ENCODE data around the gene MYPOP. TPM values are rescaled to one million over a fixed set of nuclear protein-coding genes. Genes with fewer than 3 reads are reported as not detected.

The MYPOP gene
- total and polyA plus RNA-seq, 2 of the 13 experiments (the other 11 are each of a cell fraction or from before 2014, with no cell fraction given), result 2.3 to 2.7 TPM

- no peak for TF ChIP-seq ZNF407 (CRISPR knock-in tag; IDR thresholded peaks at IDR 0.05; ENCODE audit: not compliant biosample characterization)
- peak; percentile 81; the same call in 1 of the 2 replicates for TF ChIP-seq FOXK1 (CRISPR knock-in tag; IDR thresholded peaks at IDR 0.05; ENCODE audit: borderline replicate concordance, low read depth)
- TF ChIP-seq FOXA1 (IDR thresholded peaks at IDR 0.05), result no peak
- no peak for TF ChIP-seq FOXA1 (CRISPR knock-in tag; IDR thresholded peaks at IDR 0.05)
- TF ChIP-seq ZNF776 (CRISPR knock-in tag; IDR thresholded peaks at IDR 0.05), result peak; percentile 88
- no peak for TF ChIP-seq ZNF432 (CRISPR knock-in tag; IDR thresholded peaks at IDR 0.05; ENCODE audit: borderline replicate concordance)
- TF ChIP-seq MNT (IDR thresholded peaks at IDR 0.05), result peak; percentile 66
- TF ChIP-seq BCLAF1 (IDR thresholded peaks at IDR 0.05), result no peak
- TF ChIP-seq CERS6 (CRISPR knock-in tag; IDR thresholded peaks at IDR 0.05), result no peak
- peak; percentile 80 for TF ChIP-seq ZNF883 (CRISPR knock-in tag; IDR thresholded peaks at IDR 0.05; ENCODE audit: not compliant biosample characterization)
- no peak for TF ChIP-seq NFIC (IDR thresholded peaks at IDR 0.05; ENCODE audit: low read length)
- no peak; the same call in 1 of the 2 replicates for TF ChIP-seq ZNF160 (CRISPR knock-in tag; IDR thresholded peaks at IDR 0.05)
- 0 out of 2 replicates have a peak, but pooled peaks have one; percentile 31 for TF ChIP-seq ZBTB34 (CRISPR knock-in tag; IDR thresholded peaks at IDR 0.05)
Measured at GRCh38 chr19:45927565-45928261, 25.3 kb upstream of the MYPOP start (continued).
